GM12878 (cell line): ENCODE measurements around the gene SLC13A3. TPM values are rescaled to one million over a fixed set of nuclear protein-coding genes. Genes with fewer than 3 reads are reported as not detected.

Experiments
- ATAC-seq: fragments of 200-7000 bp; cut with Tn5 transposase; 3 replicates; pipeline ENCODE4 v1.9.1; 2020; ENCODE audit warnings: mild to moderate bottlenecking, moderate library complexity
- BruUV-seq: library from RNA; stranded (reverse); fragments of 400-500 nt; replicated peaks from 2 replicates; lab custom pipeline; 2021; lab: Mats Ljungman, UMichigan
- CTCF ChIA-PET: fragments of 300-600 bp; sonication (Branson Sonifier 250); formaldehyde crosslinking; extraction: SDS; loops from one replicate; lab custom pipeline; 2021; ENCODE audit warnings: inconsistent platforms; lab: Yijun Ruan, JAX
- POLR2A ChIA-PET: fragments of 350-600 bp; formaldehyde crosslinking; extraction: SDS; loops from one replicate; lab custom pipeline; 2021; ENCODE audit warnings: inconsistent platforms; lab: Charles Lee
- RAD21 ChIA-PET: fragments of 300-600 bp; sonication (Branson Sonifier 250); formaldehyde crosslinking; loops from one replicate; lab custom pipeline; 2023; ENCODE audit warnings: antibody characterized with exemption; ENCODE audit not compliant: unreplicated experiment; lab: Charles Lee
- SMC1A ChIA-PET: fragments of 300-600 bp; sonication (Branson Sonifier 250); formaldehyde crosslinking; loops from one replicate; lab custom pipeline; 2023; ENCODE audit not compliant: unreplicated experiment, uncharacterized antibody; lab: Charles Lee
- DNase-seq: peaks from one replicate; pipeline ENCODE4 v3.0.0-alpha.2; 2011; ENCODE audit warnings: low read depth, low spot score
- FAIRE-seq: peaks from 3 replicates; lab custom pipeline; 2011; peaks lifted over from hg19 to GRCh38; lab: Jason Lieb, UNC
- H2AFZ ChIP-seq: 2 replicates; pipeline ENCODE4 v1.6.0; 2011; ENCODE audit warnings: low read depth, low read length, control low read depth; ENCODE audit not compliant: control insufficient read depth
- H3K27ac ChIP-seq: 2 replicates; pipeline ENCODE4 v1.5.1; 2011; ENCODE audit warnings: control low read depth; ENCODE audit not compliant: control insufficient read depth, insufficient read depth
- H3K27me3 ChIP-seq, 2 experiments: replicated peaks in 1 of 2; 2 replicates each; pipeline versions ENCODE4 v1.6.0 to v1.6.1; 2011; ENCODE audit warnings: low read length in 1 of 2; ENCODE audit not compliant: control insufficient read depth in 2 of 2, insufficient read depth in 2 of 2
- H3K36me3 ChIP-seq, 2 experiments: 2 replicates each; pipeline ENCODE4 v1.5.1; 2011; ENCODE audit warnings: low read length in 1 of 2; ENCODE audit not compliant: control insufficient read depth in 2 of 2, insufficient read depth in 2 of 2
- H3K4me1 ChIP-seq: 2 replicates; pipeline ENCODE4 v1.6.1; 2011; ENCODE audit warnings: mild to moderate bottlenecking, low read length, moderate library complexity, mixed read lengths; ENCODE audit not compliant: control insufficient read depth, insufficient read depth
- H3K4me2 ChIP-seq: 2 replicates; pipeline ENCODE4 v1.6.0; 2011; ENCODE audit warnings: control low read depth; ENCODE audit not compliant: control insufficient read depth, insufficient read depth
- H3K4me3 ChIP-seq: fragments of 200-600 bp; sonication (generic); 2 replicates; pipeline ENCODE4 v1.5.1; 2016
- H3K79me2 ChIP-seq: 2 replicates; pipeline ENCODE4 v1.6.0; 2011; ENCODE audit warnings: low read length; ENCODE audit not compliant: control insufficient read depth, insufficient read depth
- H3K9ac ChIP-seq: 2 replicates; pipeline ENCODE4 v1.8.0; 2011; ENCODE audit warnings: low read length, control low read depth, mixed read lengths; ENCODE audit not compliant: control insufficient read depth, insufficient read depth
- H3K9me3 ChIP-seq: replicated peaks from 3 replicates; pipeline ENCODE4 v1.5.1; 2011; ENCODE audit warnings: mild to moderate bottlenecking, low read length; ENCODE audit not compliant: control insufficient read depth, insufficient read depth
- H4K20me1 ChIP-seq: 2 replicates; pipeline ENCODE4 v1.6.0; 2011; ENCODE audit not compliant: control insufficient read depth, insufficient read depth
- JUND ChIP-seq: IDR thresholded peaks from 2 replicates; pipeline ENCODE4 v1.6.1; 2012; ENCODE audit warnings: low read depth, mild to moderate bottlenecking, low read length, improper control_type of control experiment, moderate library complexity
- KLF5 ChIP-seq: fragments of 450-650 bp; IDR thresholded peaks from 2 replicates; pipeline ENCODE4 v1.6.1; 2014; ENCODE audit warnings: mild to moderate bottlenecking; ENCODE audit not compliant: partially characterized antibody
- NKRF ChIP-seq: fragments of 450-650 bp; conservative IDR thresholded peaks from 2 replicates; pipeline ENCODE4 v1.6.1; 2017; ENCODE audit warnings: mild to moderate bottlenecking, moderate library complexity
- PRDM15 ChIP-seq: fragments of 450-650 bp; formaldehyde crosslinking; IDR thresholded peaks from 2 replicates; pipeline ENCODE4 v1.4.0; 2020; ENCODE audit warnings: mild to moderate bottlenecking, moderate library complexity
- ZZZ3 ChIP-seq: IDR thresholded peaks from 2 replicates; pipeline ENCODE4 v1.6.1; 2011; ENCODE audit warnings: low read depth; ENCODE audit not compliant: control insufficient read depth, insufficient read length
- WGBS: methylation state at CpG from one replicate; pipeline ENCODE4 v1.1.6; 2016; ENCODE audit warnings: low lambda C conversion rate; ENCODE audit not compliant: insufficient replicate concordance, insufficient coverage; ENCODE audit errors: missing lambda C conversion rate; 5-methylcytosine and 5-hydroxymethylcytosine counted together
- in situ Hi-C: fragments of 300-500 bp; cut with MboI; formaldehyde crosslinking; loops from 9 replicates; pipeline ENCODE4 v1.14.3; 2018; ENCODE audit warnings: mixed read lengths
- intact Hi-C: fragments of 100-400 bp; cut with micrococcal nuclease; formaldehyde crosslinking; loops from one replicate; pipeline ENCODE4 v1.14.2; 2022; ENCODE audit not compliant: unreplicated experiment
- polyA plus RNA-seq, 11 experiments: library from polyadenylated mRNA; depleted of rRNA in 4 of 11; unstranded in 6 of 11; stranded (reverse) in 5 of 11; fragments of >200 nt; fragmentation: Nextera tagmentation in 4 of 11; fragmentation: Illumina TruSeq in 1 of 11; extraction: Ambion mirVana in 4 of 11; extraction: Trizol in 1 of 11; gene quantifications; 1 replicate in 1 of 11; 2 replicates in 10 of 11; pipeline versions ENCODE4 v1.2.1 to v1.2.3, GENCODE V29; 2011 to 2016; ENCODE audit warnings: inconsistent platforms in 2 of 11, missing spikeins in 2 of 11, low read depth in 1 of 11
- total RNA-seq, 4 experiments: library from RNA; depleted of rRNA in 3 of 4; stranded (reverse); fragments of >200 nt in 3 of 4; fragmentation: Illumina TruSeq in 1 of 4; extraction: Trizol in 1 of 4; gene quantifications; 2 replicates each; pipeline versions ENCODE4 v1.2.1 to v1.2.3, GENCODE V29; 2013 to 2021
- TF ChIP-seq, protein P1 (sequence below): IDR thresholded peaks from 2 replicates; pipeline ENCODE4 v1.6.1; 2012; ENCODE audit warnings: mild to moderate bottlenecking, low read depth, low read length
- TF ChIP-seq, protein P2 (sequence below): fragments of 450-650 bp; IDR thresholded peaks from 2 replicates; pipeline ENCODE4 v1.6.1; 2017; ENCODE audit warnings: mild to moderate bottlenecking, low read depth, inconsistent platforms; ENCODE audit not compliant: poor library complexity, severe bottlenecking

The SLC13A3 gene
- total and polyA plus RNA-seq, 10 of the 15 experiments (the other 5 are each of a cell fraction or from before 2014, with no cell fraction given) = 0.03 to 0.76 (median 0.07) TPM; not detected in 4

GRCh38 chr20:46631212-46631869 lies 19.9 kb downstream of the SLC13A3 start:
- FAIRE-seq = no peak
- no peak for ATAC-seq
- SMC1A ChIA-PET = no interaction called here

More at GRCh38 chr20:46631212-46631869, 19.9 kb downstream of the SLC13A3 start:
- Histone ChIP-seq H3K4me1 (no peaks in the 10 kb centered on the region), H3K79me2 (no peaks in the 10 kb centered on the region), H3K27me3 (peaks cover 0 to 2% of the 10 kb centered on the region in 2 experiments; a peak in 1 of 4 replicates), H3K9ac (no peak overlapping the region), H4K20me1 (no peaks in the 10 kb centered on the region), H3K4me2 (no peak overlapping the region), H3K36me3 (no peaks in the 10 kb centered on the region), H3K27ac (no peak overlapping the region), H3K4me3 (no peak overlapping the region), H3K9me3 (no peaks in the 10 kb centered on the region), H2AFZ (no peak overlapping the region)
- TF ChIP-seq PRDM15 (CRISPR knock-in tag) (no peak), ZZZ3 (no peak), JUND (no peak), KLF5 (no peak), NKRF (no peak)
- TF ChIP-seq, protein P1, sequence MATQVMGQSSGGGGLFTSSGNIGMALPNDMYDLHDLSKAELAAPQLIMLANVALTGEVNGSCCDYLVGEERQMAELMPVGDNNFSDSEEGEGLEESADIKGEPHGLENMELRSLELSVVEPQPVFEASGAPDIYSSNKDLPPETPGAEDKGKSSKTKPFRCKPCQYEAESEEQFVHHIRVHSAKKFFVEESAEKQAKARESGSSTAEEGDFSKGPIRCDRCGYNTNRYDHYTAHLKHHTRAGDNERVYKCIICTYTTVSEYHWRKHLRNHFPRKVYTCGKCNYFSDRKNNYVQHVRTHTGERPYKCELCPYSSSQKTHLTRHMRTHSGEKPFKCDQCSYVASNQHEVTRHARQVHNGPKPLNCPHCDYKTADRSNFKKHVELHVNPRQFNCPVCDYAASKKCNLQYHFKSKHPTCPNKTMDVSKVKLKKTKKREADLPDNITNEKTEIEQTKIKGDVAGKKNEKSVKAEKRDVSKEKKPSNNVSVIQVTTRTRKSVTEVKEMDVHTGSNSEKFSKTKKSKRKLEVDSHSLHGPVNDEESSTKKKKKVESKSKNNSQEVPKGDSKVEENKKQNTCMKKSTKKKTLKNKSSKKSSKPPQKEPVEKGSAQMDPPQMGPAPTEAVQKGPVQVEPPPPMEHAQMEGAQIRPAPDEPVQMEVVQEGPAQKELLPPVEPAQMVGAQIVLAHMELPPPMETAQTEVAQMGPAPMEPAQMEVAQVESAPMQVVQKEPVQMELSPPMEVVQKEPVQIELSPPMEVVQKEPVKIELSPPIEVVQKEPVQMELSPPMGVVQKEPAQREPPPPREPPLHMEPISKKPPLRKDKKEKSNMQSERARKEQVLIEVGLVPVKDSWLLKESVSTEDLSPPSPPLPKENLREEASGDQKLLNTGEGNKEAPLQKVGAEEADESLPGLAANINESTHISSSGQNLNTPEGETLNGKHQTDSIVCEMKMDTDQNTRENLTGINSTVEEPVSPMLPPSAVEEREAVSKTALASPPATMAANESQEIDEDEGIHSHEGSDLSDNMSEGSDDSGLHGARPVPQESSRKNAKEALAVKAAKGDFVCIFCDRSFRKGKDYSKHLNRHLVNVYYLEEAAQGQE = no peak
- TF ChIP-seq, protein P2, sequence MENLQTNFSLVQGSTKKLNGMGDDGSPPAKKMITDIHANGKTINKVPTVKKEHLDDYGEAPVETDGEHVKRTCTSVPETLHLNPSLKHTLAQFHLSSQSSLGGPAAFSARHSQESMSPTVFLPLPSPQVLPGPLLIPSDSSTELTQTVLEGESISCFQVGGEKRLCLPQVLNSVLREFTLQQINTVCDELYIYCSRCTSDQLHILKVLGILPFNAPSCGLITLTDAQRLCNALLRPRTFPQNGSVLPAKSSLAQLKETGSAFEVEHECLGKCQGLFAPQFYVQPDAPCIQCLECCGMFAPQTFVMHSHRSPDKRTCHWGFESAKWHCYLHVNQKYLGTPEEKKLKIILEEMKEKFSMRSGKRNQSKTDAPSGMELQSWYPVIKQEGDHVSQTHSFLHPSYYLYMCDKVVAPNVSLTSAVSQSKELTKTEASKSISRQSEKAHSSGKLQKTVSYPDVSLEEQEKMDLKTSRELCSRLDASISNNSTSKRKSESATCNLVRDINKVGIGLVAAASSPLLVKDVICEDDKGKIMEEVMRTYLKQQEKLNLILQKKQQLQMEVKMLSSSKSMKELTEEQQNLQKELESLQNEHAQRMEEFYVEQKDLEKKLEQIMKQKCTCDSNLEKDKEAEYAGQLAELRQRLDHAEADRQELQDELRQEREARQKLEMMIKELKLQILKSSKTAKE = no peak
- CTCF ChIA-PET = interaction anchor here (1.1 kb wide), 1 partner anchor 24 kb away, joined by 3 read pairs; no protein-coding TSS in a partner anchor
- WGBS = 61% methylated on average over 8 of the region's 8 CpGs
- in situ Hi-C loops (no loop called here), intact Hi-C loops (no loop called here)
- RAD21 ChIA-PET = no interaction called here
- BruUV-seq = no TSS peak
- DNase-seq = no peak
- POLR2A ChIA-PET = interaction anchor here (0.7 kb wide), 1 partner anchor 555 kb away, joined by 3 read pairs; no protein-coding TSS in a partner anchor
